ENCODE data around the gene TBC1D32.

- TF ChIP-seq CTCF (IDR thresholded peaks at IDR 0.05) (no peak), POLR2AphosphoS5 (IDR thresholded peaks at IDR 0.05) (no peak)
Observed at GRCh38 chr6:121310495-121310894, 23.8 kb downstream of the TBC1D32 start.
